T-helper 1 cell treated with Interleukin-12 subunit alpha and Interleukin-12 subunit beta and Interleukin-4 antibody, amounts not matched to agents 30 μg/mL and 1 μg/mL, for 36 hours (primary cell): ENCODE results near the gene ELMO1.

Experiments used
- H3K27ac Mint-ChIP-seq: one replicate; pipeline ENCODE4 v1.8.0; 2021; ENCODE audit warnings: mild to moderate bottlenecking, mixed read lengths
- H3K27me3 Mint-ChIP-seq: one replicate; pipeline ENCODE4 v1.8.0; 2021; ENCODE audit warnings: low read depth, mixed read lengths
- H3K36me3 Mint-ChIP-seq: one replicate; pipeline ENCODE4 v1.8.0; 2021; ENCODE audit warnings: low read depth, mixed read lengths
- H3K4me1 Mint-ChIP-seq: one replicate; pipeline ENCODE4 v1.8.0; 2021; ENCODE audit warnings: low read depth, mixed read lengths
- H3K4me3 Mint-ChIP-seq: one replicate; pipeline ENCODE4 v1.8.0; 2021; ENCODE audit warnings: mild to moderate bottlenecking, moderate library complexity, mixed read lengths
- H3K9me3 Mint-ChIP-seq: one replicate; pipeline ENCODE4 v1.8.0; 2021; ENCODE audit warnings: mixed read lengths

The ELMO1 gene

GRCh38 chr7:37415629-37416028 is 33.0 kb downstream of the ELMO1 start:
- peaks cover 26% of the 10 kb centered on the region for H3K4me1 Mint-ChIP-seq
- no peaks in the 10 kb centered on the region for H3K27me3 Mint-ChIP-seq
- H3K4me3 Mint-ChIP-seq: no peak overlapping the region
- H3K27ac Mint-ChIP-seq: no peak overlapping the region
- peaks cover 19% of the 10 kb centered on the region for H3K36me3 Mint-ChIP-seq
- peaks cover 9% of the 10 kb centered on the region for H3K9me3 Mint-ChIP-seq

DNA sequence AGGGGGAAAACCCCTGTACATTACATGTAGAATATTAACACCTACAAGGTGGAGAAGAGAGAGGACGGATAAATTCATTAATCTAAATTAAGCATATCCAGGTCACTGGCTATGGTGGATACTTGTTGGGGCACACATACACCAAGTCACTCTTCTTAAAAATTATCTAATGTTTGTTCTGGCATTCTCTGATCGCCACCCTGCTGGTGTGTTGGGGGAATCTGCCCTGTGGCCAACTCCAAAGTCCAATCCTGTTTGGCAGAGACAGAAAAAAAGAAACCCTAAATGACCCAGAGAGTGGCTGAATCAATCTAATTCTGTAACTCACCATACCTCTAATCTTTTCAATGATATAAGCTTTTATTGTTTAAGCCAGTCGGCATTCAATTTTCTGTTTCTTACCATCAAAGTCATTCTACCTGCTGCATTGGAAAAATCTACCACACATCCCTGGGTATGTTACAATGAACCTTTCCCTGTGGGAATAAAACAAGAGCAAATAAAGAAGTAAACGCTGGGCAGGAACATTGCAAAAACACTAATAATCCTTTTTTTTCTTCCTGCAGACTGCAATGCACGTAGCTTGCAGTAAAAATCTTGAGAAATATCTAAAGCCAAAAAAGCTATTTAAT is 34.2 kb downstream of the ELMO1 start:
- peaks cover 9% of the 10 kb centered on the region for H3K9me3 Mint-ChIP-seq
- peaks cover 37% of the 10 kb centered on the region for H3K4me1 Mint-ChIP-seq
- H3K4me3 Mint-ChIP-seq: no peak overlapping the region
- H3K36me3 Mint-ChIP-seq: peaks cover 18% of the 10 kb centered on the region
- H3K27me3 Mint-ChIP-seq: no peaks in the 10 kb centered on the region
- no peak overlapping the region for H3K27ac Mint-ChIP-seq

GRCh38 chr7:37411444-37412034 is 37.1 kb downstream of the ELMO1 start:
- Mint-ChIP-seq H3K4me3 (no peak overlapping the region), H3K36me3 (peaks cover 15% of the 10 kb centered on the region), H3K27me3 (no peaks in the 10 kb centered on the region), H3K4me1 (peaks cover 45% of the 10 kb centered on the region), H3K9me3 (peaks cover 9% of the 10 kb centered on the region), H3K27ac (peak overlapping the region; percentile 76)

DNA sequence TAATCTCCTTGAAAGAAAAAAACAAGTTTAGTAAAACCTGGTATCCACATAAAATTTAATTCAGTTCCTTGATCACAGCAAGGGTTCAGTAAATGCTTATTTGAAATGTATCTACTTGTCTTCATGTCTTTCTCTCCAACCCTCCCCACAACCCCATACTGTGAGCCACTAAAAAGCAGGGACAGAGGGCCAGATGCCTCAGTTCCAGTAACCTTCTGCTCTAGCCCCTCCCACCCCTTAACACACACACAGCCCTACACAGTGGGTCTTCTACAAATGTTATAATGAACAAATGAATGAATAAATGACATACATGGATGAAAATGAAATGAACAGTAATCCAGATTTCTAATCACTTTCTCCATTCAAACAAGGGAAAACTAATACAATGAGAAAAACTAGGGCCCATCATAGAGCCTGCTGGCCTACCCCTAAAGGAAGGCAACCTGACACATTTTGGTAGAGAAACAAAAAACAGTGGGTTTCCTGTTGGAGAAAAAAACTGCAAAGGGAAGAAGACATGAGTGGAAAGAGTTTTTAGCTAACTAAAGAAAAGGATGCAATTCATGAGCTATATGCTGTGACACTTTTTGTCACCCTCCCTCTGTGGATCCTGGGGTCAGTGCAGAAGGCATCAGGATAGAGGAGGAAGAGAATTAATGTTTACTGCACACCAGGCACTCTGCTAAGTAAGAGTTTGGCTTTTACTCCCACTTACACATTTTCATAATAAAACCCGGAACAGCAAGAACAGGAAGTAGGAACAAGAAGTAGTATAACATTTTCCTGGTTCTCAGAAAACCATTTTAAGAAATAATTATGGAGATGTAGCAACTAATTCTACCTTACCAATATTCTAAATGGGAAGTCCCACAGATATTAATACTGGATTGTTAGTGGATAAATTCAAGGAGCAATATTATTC is 38.1 kb downstream of the ELMO1 start:
- H3K27ac Mint-ChIP-seq: peak overlapping the region; percentile 90
- H3K4me3 Mint-ChIP-seq: peak overlapping the region; percentile 56
- peaks cover 9% of the 10 kb centered on the region for H3K9me3 Mint-ChIP-seq
- H3K36me3 Mint-ChIP-seq: peaks cover 15% of the 10 kb centered on the region
- no peaks in the 10 kb centered on the region for H3K27me3 Mint-ChIP-seq
- H3K4me1 Mint-ChIP-seq: peaks cover 51% of the 10 kb centered on the region

DNA sequence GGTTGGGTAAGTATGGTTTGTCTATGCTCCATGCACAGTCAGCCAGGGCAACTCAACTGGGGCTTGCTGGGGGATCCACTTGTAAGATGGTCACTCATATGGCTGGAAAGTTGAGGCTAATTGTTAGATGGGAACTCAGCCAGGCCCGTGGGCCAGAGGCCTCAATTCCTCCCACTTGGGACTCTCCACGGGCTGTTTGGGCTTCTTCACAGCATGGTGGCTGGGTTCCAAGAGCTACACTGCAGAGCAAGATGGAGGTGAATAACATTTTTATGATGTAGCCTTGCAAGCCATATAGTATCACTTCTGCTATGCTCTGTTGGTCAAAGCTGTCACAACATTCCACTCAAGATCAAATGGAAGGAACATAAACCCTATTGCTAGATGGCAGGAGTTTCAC is 39.2 kb downstream of the ELMO1 start:
- peak overlapping the region; percentile 90 for H3K27ac Mint-ChIP-seq
- H3K4me3 Mint-ChIP-seq: peak overlapping the region; percentile 83
- no peaks in the 10 kb centered on the region for H3K27me3 Mint-ChIP-seq
- peaks cover 9% of the 10 kb centered on the region for H3K9me3 Mint-ChIP-seq
- H3K36me3 Mint-ChIP-seq: peaks cover 13% of the 10 kb centered on the region
- H3K4me1 Mint-ChIP-seq: peaks cover 51% of the 10 kb centered on the region

DNA sequence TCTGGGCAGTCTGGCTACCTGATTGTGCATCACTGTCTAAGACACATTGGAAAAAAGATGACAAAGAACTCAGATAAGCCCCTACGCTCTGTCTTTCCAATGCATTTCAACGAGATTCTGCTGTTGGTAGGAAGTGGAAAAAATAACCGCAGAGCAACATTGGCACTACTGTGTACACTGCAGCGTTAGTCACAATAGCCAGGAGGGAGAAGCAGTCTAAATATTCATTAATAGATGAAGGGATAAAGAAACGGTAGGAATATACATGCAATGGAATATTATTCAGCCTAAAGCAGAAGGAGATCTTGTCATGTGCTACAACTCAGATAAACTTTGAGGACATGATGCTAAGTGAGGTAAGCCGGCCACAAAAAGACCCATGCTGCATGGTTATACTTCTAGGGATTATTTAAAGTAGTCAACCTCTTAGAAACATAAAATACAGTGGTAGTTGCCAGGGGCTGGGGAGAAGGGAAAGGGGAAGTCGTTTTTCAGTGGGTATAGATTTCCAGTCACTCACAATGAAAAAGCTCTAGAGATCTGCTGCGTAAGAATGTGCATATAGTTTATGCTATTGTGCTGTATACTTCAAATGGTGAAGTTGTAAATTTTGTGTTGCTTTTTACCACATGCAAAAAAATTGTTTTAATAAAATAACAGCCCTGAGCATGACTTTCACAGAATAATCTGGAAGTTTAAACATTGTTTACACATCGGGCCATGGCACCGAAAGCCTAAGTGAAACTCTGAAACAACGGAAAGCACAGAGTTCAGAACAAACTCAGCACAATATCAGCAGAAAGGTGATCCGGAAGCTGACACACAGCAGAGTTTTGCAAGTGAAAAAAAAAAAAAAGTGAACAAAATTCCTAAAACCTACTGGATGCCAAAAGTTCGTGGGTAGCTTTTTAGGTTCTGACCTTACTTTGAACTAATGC is 40.1 kb downstream of the ELMO1 start:
- no peaks in the 10 kb centered on the region for H3K27me3 Mint-ChIP-seq
- peaks cover 11% of the 10 kb centered on the region for H3K36me3 Mint-ChIP-seq
- H3K4me3 Mint-ChIP-seq: peak overlapping the region; percentile 83
- H3K9me3 Mint-ChIP-seq: peaks cover 9% of the 10 kb centered on the region
- H3K4me1 Mint-ChIP-seq: peaks cover 54% of the 10 kb centered on the region
- peak overlapping the region; percentile 90 for H3K27ac Mint-ChIP-seq

DNA sequence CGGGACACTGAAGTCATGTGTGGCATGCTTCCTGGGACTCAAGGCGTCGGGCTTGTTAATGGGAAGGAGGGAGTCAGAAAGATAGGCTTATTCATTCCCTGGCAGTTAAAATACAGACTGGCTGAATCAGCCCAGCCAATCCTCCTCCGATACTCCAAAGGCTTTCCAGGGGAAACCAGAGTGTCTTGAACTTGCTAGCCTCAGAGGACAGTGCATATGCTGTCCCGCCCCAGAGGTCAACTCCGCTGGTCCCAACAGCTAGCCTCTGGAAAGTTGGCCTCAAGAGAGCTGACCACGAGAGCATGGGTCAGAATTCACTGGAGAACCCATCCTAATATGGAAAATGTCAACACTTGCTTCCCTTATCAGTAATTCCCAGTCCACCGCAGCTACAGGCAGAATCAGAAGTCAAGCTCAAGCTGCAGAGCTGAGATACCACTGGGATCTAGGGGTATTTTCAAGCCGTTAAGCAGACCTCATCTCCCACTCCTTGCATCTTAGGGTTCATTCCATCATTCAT is 43.0 kb downstream of the ELMO1 start:
- H3K4me1 Mint-ChIP-seq: peaks cover 40% of the 10 kb centered on the region
- peaks cover 24% of the 10 kb centered on the region for H3K9me3 Mint-ChIP-seq
- H3K27ac Mint-ChIP-seq: no peak overlapping the region
- H3K27me3 Mint-ChIP-seq: no peaks in the 10 kb centered on the region
- no peak overlapping the region for H3K4me3 Mint-ChIP-seq
- H3K36me3 Mint-ChIP-seq: peaks cover 15% of the 10 kb centered on the region

- Mint-ChIP-seq H3K27ac (no peak overlapping the region), H3K27me3 (no peaks in the 10 kb centered on the region), H3K4me1 (peaks cover 38% of the 10 kb centered on the region), H3K36me3 (peaks cover 17% of the 10 kb centered on the region), H3K9me3 (peaks cover 28% of the 10 kb centered on the region), H3K4me3 (no peak overlapping the region)
Measured at GRCh38 chr7:37405128-37405527, 43.5 kb downstream of the ELMO1 start.

DNA sequence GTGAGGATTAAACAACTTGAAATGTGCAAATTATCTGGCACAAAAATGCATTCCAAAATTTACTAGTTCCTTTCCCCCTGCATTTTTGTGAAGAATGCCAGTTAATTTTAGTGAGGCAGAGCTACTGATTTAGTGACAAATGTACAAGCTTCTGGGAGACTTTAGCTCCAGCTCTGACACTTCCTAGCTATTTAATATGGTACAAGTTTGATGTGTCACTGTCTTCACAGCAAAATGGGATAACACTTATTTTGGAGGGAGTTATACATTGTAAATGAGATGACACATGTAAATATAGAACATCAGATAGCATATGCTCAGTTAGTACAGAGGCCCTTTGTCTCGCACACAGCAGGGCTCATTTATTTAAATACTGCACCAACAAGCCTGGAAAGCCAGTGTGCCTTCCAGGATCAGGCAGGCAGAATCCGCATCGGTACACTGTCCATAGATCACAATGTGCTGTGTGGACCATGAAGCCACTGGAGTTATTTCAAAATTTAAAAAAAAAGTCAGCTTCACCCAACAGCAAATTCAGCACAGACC is 48.7 kb downstream of the ELMO1 start:
- Mint-ChIP-seq H3K27me3 (no peaks in the 10 kb centered on the region), H3K4me1 (peaks cover 16% of the 10 kb centered on the region), H3K27ac (no peak overlapping the region), H3K9me3 (peaks cover 28% of the 10 kb centered on the region), H3K4me3 (no peak overlapping the region), H3K36me3 (peaks cover 17% of the 10 kb centered on the region)

DNA sequence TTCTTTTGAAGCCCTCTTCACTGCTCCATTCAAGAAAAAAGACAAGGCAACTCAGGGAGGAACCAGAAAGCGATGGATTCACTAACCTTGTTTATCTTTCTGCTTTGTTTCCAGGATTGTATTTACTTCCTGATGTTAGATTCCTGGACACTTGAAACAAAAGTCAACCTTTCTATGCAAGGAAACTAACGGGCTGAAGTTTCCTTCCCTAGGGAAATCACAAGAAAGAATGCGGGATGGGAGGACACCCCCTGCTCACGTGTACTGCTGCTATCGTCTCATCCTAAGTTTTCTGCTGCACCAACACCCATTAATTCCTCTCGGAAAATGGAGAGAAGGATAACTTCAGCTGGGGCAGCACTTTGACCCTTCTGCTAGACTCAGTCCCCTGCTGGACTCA is 50.3 kb downstream of the ELMO1 start:
- peaks cover 23% of the 10 kb centered on the region for H3K4me1 Mint-ChIP-seq
- no peak overlapping the region for H3K27ac Mint-ChIP-seq
- peaks cover 28% of the 10 kb centered on the region for H3K9me3 Mint-ChIP-seq
- H3K27me3 Mint-ChIP-seq: no peaks in the 10 kb centered on the region
- H3K36me3 Mint-ChIP-seq: peaks cover 14% of the 10 kb centered on the region
- H3K4me3 Mint-ChIP-seq: no peak overlapping the region

DNA sequence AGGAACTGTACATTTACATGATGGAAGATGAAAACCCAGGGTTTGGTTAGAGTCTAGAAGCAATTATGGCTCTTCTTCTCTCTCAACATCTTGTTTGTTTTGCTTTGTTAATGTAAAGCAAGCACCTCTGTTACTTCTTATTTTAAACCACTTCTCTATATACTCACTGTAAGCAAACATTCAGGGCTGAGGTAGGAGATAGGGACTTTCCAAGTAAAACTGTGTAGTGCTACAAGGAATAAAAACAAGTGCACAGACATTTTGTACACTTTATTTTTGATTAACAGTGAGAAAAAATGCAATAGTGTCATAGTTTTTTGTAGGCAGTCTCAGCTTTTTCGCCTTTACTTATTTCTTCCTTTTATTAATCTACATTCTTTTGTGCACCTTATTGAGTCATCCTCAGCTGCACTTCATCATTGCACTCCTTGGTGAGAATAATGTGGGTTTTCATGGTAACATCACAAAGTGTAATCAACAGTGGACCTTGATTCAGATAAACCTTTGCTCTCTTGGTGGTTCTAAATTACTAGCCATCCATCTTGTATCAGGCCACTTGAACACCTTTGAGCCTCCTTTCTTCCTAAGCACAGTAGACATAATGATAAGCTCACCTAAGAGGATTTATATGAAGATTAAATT is 52.9 kb downstream of the ELMO1 start:
- Mint-ChIP-seq H3K36me3 (peaks cover 2% of the 10 kb centered on the region), H3K9me3 (peaks cover 5% of the 10 kb centered on the region), H3K27ac (peak overlapping the region; percentile 51), H3K27me3 (no peaks in the 10 kb centered on the region), H3K4me1 (peaks cover 23% of the 10 kb centered on the region), H3K4me3 (no peak overlapping the region)

- H3K27ac Mint-ChIP-seq: no peak overlapping the region
- H3K4me3 Mint-ChIP-seq: no peak overlapping the region
- no peaks in the 10 kb centered on the region for H3K36me3 Mint-ChIP-seq
- H3K27me3 Mint-ChIP-seq: no peaks in the 10 kb centered on the region
- H3K9me3 Mint-ChIP-seq: no peaks in the 10 kb centered on the region
- H3K4me1 Mint-ChIP-seq: peaks cover 20% of the 10 kb centered on the region
Measured at GRCh38 chr7:37394158-37394557, 54.5 kb downstream of the ELMO1 start.

DNA sequence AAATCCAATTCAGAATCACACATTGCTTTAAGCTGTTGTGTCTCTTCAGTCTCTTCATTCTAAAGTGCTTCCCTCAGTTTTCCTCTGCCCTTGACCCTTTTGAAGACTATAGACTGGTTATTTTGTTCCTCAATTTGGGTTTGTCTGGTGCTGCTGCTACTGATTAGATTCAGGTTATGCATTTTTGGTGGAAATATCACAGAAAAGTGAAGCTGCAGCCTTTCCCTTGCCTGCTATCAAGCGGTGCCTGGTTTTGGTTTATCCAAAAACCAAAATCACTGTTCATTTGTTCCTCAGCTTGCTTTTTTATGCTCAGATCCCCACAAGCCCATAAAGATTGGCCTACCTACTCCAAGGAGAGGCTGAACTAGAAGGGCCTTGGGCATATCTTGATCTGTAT is 55.2 kb downstream of the ELMO1 start:
- no peaks in the 10 kb centered on the region for H3K36me3 Mint-ChIP-seq
- H3K4me3 Mint-ChIP-seq: no peak overlapping the region
- no peaks in the 10 kb centered on the region for H3K27me3 Mint-ChIP-seq
- H3K9me3 Mint-ChIP-seq: no peaks in the 10 kb centered on the region
- peaks cover 20% of the 10 kb centered on the region for H3K4me1 Mint-ChIP-seq
- no peak overlapping the region for H3K27ac Mint-ChIP-seq
